Neural progenitor cell (in vitro differentiated cells): ENCODE measurements around the gene WFDC11.

Experiments used
- CTCF ChIP-seq: fragments of 200-600 bp; sonication (generic); IDR thresholded peaks from 2 replicates; pipeline ENCODE4 v1.5.1; 2017; ENCODE audit warnings: antibody characterized with exemption, mild to moderate bottlenecking
- EZH2 ChIP-seq: fragments of 200-600 bp; sonication (generic); IDR thresholded peaks from 2 replicates; pipeline ENCODE4 v1.6.1; 2017; ENCODE audit warnings: antibody characterized with exemption, mild to moderate bottlenecking, moderate library complexity
- EZH2phosphoT487 ChIP-seq: fragments of 200-600 bp; sonication (generic); IDR thresholded peaks from 2 replicates; pipeline ENCODE4 v1.6.1; 2017; ENCODE audit warnings: antibody characterized with exemption

GRCh38 chr20:45630371-45630770 is 39.7 kb downstream of the WFDC11 start:
- TF ChIP-seq CTCF = no peak
- no peak for TF ChIP-seq EZH2phosphoT487
- no peak for TF ChIP-seq EZH2
